GM19043 (cell line): ENCODE measurements around the gene AADAC.
"Not testable (repeated sequence)": the region's sequence is repeated elsewhere in the genome, so short reads cannot be mapped to it uniquely, and the experiment has no call there.

Source experiments
- ATAC-seq: cut with Tn5 transposase; IDR thresholded peaks from one replicate; pipeline ENCODE4 v1.9.1; 2021; ENCODE audit warnings: low read depth; ENCODE audit not compliant: unreplicated experiment

Gene AADAC

DNA sequence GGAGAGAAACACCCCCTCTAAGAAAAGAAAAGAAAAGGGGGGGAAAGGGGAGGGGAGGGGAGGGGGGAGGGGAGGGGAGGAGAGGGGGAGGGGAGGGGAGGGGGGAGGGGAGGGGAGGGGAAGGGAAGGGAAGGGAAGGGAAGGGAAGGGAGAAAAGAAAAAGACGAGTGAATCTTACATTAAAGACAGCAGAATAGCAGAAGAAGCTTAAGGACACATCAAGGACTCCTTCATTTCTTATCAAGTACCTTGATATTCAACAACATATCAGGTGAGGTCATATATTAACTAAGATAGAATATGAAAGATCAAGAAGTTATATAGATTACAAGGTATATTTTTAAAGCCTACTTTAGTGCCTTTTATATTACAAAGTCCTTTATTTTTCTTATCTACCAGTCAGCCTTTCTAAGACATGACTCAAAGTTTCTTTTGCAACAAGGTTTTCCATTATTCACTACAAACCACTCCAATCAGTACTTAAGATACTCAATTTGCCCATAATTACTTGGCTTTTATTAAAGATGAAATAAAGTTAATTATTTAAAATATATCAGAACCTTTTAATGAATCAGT lies 17.7 kb upstream of the AADAC start:
- ATAC-seq: no peak

DNA sequence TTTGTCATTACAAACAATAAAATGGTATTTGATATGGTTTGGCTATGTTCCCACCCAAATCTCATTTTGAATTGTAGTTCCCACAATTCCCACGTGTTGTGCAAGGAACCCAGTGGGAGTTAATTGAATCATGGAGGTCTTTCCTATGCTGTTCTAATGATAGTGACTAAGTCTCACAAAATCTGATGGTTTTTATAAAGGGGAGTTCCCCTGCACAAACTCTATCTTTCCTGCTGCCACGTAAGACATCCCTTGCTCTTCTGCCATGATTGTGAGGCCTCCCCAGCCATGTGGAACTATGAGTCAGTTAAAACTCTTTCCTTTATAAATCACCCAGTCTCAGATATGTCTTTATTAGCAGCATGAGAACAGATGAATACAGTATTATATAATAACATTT lies 15.4 kb upstream of the AADAC start:
- no peak for ATAC-seq

DNA sequence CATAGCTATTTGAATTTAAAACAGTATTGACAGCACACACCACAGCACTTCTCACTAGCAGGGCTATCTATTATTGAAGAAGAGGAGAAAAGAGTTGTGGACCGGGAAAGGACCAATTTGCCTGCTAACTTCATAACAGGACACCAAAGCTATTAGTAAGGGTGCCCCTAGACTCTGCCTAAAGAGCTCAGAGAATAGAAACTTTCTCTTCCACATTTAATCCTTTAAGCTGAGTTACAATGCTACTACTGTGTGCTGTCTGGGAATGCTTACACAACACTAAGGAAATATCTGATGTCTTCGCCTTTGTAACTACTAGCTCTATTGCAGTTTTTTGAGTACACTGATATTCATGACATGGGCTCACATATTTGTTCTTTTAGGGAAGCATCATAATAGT lies 13.5 kb upstream of the AADAC start:
- ATAC-seq: no peak

DNA sequence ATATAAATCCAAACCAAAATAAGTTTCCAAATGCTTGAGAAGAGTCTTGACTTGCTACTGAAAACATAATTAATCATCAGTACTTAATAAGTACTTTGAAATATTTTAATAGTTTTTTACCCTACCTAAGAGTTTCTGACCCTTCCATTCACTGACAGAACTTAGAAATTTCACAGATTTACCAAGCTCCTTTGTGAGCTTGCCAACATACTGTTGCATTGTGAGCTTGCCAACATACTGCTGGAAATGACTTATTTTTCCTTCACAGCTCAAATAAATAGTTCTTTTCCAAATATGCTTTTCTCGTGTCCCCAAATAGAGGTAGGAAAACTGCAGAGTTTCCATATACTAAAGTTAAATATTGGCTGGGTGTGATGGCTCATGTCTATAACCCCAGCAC lies 9.6 kb upstream of the AADAC start:
- ATAC-seq: no peak

DNA sequence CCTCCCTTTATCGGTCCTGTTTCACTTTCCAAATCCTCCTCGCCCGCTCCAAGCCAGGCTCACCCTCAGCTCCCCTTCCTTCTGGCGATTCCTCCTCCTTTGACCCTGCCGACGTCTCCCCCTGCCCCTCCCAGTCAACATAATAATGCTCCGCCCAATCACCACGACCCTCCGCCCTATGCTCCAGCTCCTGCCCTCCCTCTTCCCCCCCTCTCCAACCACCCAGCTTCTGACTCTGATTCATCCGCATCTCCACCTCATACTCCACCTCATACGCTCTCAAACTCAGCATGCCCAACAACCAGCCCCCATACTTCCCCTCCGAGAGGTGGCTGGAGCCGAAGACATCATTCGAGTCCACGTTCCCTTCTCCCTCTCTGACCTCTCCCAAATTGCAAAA lies 7.1 kb upstream of the AADAC start:
- ATAC-seq: no peak

DNA sequence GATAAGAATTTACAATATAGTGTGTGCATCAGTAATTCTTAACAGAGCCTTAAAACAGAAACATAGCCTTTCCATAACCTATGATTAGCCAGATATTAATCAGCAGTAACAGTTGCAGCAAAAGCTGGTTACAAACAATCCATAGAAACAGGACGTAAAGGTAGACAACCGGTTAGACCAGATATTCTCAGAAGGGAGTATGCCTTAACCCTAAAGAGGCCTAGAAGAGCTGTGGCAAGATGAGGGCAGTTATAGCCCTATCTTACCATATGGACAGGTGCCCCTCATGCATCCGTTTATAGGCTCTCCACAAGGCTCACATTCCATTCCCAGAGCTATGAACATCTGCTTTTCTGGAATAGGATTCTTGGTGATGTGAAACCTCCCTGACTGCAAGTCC lies 5.0 kb upstream of the AADAC start:
- ATAC-seq: not testable (repeated sequence)

DNA sequence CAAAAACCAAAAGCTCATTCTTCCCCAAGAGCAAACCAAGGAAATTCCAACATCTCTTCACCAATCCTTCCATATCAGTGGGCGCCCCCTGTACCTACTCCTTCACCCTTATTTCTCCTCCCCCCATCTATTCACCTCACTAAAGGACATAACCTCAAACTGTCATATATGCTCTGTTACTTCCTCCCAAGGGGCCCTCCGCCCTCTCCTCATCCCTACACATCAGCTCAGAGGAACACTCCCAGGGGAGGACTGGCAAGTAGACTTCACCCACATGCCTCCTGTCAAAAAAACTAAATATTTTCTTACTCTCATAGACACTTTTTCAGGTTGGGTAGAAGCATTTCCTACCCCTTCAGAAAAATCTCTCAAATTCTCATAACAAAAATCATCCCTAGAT lies 2.4 kb upstream of the AADAC start:
- ATAC-seq: no peak

DNA sequence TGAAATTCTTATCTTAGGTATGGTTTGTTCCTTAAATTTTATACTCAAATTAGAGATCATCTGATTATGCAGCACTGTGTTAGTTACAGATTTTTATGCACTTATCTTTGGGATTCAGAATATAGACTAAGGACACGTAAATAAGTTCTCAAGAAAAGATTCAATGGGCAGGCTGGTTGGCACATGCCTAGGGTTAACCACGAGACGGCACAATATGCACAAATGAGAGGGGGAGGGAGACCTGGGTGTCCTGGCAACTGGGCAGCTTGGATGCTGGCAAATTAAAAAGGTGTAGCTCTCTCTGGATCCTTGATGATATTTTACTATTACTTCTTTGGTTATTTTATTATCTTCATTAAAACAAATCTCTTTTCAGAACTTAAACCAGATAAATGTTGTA lies 672 bp downstream of the AADAC start:
- ATAC-seq: no peak

DNA sequence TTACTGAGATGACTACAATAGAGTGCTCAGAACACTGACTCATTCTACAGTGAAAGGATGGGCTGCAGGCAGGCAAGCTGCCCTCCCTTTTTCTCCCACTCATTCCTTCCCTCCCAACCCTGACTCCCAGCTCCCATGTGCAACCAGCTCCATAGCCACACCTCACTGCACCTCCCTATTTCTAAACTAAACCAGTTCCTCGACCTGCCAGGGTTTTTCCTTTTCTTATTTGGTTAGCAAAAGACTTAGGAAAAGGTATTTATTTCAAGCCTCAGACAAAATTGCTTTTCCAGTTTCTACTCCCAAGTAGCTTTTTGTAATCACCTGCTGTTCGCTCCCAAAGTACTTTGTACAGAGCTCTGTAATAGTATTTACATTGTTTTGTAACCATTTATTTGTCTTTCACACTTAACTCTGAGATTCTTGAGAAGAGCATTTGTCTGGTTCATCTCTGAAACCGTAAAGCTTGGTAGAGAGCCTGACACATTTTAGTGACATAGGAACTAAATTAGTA lies 2.2 kb downstream of the AADAC start:
- ATAC-seq: no peak

DNA sequence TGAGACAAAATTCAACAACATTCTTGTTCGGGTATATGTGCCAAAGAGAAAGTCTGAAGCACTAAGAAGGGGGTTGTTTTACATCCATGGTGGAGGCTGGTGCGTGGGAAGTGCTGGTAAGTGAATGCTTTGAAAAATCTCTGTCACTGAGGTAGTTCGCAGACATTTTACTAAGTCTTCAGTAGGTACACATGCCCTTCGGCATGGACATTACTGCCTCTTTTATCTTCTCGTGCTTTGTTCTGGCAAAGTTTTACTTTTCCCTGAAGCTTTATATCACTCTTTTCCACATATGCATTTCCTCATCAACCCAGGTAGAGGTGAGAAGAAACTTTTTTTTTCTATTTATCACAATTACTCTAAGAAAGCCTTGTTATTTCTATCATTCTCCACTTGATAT lies 3.6 kb downstream of the AADAC start:
- ATAC-seq: no peak

DNA sequence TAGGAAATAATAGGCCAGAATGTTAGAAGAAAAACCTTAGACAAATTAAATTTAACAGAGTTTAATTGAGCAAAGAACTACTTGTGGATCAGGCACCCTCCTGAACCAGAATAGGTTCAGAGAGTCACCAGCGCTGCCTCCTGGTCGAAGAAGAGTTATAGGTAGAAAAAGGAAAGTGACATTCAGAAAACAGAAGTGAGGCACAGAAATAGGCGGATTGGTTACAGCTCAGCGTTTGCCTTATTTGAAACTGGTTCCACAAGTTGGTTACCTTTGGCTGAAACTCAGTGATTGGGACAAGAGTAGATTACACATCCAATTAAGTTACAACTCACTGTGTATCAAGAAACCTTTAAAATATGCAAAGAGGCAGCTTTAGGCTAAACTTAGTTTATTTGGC lies 4.4 kb downstream of the AADAC start:
- no peak for ATAC-seq

DNA sequence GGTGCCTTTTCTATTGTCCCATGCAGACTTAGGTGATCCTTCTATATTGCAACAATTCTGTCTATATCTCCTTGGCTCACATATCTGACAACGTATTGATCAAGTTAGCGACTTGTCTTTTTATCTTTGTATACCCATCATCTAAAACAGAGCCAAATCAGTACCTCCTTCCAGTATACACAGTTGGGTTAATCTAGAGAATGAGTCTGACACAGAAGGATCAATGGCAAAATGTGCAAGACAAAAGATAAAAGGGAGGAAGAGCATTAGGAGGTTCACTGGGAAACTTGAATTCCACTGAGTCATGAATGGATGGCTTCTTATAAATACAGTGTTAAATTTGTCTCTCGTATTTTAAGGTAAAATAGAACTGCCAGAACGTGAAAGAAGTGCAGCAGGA lies 6.0 kb downstream of the AADAC start:
- ATAC-seq: no peak

DNA sequence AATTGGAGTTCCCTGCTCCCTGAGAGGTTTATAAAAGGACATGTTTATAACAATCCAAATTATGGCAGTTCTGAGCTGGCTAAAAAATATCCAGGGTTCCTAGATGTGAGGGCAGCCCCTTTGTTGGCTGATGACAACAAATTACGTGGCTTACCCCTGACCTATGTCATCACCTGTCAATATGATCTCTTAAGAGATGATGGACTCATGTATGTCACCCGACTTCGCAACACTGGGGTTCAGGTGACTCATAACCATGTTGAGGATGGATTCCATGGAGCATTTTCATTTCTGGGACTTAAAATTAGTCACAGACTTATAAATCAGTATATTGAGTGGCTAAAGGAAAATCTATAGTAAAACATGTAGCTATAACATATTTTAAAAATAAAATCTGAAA lies 13.9 kb downstream of the AADAC start:
- ATAC-seq: no peak

DNA sequence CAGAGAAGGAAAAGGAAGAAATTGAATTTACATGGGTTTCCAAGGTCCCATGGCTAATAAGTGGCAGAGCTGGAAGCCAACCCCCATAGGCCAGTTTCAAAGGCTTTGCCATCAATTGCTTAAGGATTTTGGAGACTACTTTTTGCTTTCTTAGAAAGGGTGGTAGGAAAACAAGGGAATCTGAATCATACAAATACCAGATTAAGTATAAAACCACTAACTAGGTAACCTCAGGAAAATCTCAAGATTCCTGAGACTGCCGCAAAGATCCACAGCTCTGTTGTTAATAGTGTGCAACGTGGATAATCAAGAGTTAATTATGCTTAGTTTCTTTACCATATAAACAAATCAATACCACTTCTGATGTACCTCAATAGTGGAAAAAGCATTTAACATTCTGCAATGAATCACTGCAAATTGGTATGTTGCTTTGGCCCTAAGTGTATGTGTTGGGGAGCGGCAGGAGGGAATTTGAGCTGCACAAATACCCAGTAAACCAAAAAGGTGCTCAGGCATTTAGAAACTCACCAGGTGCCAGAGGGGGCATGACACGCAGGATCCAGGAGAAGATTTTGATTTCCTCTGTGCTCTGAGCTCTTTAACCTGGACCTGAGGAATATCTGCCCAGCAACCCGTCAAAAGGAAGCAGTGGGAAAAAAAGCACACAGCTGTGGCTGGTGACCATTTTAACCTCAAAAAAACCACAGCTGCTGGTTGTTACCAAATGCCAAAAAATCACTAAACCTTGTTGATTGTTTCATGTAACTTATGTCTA lies 22.0 kb downstream of the AADAC start:
- ATAC-seq: no peak

DNA sequence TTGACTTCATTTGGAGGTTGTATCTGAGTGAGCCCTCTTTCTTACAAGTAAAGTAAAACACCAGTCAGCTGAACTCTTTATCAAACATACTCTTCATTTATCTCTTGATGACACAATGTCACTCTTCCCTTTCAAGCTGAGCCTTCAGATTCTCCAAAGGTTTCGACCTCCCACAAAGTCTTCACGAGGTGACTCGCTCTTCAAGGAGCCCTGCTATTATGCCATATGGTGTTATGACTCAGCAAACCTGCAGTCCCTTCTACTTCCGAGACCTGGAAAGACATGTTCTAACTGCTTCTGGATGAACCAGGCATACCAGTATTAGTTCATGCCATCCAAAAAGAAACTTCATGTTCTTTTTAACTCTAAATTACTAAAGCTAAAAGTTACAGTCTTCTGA lies 23.1 kb downstream of the AADAC start:
- ATAC-seq: no peak

DNA sequence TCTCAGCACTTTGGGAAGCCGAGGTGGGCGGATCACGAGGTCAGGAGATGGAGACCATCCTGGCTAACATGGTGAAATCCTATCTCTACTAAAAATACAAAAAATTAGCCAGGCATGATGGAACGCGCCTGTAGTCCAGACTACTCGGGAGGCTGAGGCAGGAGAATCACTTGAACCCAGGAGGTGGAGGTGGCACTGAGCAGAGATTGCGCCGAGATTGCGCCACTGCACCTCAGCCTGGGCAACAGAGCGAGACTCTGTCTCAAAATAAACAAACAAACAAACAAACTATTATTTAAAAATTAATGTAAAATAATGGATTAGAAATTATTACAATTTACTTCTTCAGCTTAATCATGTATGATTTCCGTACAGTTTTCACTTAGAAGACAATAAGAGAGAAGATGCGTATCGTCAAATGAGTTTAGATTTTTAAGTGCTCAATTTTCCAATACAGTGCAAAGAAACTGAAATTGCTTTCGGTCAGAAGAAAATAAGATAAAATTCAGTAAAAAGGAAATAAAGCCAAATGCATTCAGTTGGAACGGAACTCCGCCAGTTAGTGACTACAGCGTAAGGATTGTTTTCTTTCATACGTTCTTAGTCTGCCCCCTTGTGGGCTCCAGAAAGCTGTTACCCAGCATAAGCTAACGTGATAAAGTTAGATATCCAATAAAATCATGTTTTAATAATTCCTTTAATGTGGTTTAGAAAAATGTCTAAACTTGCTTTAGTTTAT lies 24.8 kb downstream of the AADAC start:
- peak; percentile 94 for ATAC-seq

DNA sequence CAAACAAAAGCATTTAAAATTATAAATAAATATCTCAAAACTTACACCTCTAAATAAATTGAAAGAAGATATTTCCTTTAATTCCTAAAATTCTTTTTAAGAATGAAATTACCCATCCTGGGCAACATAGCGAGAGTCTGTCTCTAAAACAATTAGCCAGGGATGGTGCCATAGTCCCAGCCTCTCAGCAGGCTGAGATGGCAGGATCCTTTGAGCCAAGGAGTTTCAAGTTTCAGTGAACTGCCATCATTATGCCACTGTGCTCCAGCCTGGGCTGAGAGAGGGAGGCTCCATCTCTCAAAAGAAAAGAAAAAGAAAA lies 25.4 kb downstream of the AADAC start:
- ATAC-seq: no peak

DNA sequence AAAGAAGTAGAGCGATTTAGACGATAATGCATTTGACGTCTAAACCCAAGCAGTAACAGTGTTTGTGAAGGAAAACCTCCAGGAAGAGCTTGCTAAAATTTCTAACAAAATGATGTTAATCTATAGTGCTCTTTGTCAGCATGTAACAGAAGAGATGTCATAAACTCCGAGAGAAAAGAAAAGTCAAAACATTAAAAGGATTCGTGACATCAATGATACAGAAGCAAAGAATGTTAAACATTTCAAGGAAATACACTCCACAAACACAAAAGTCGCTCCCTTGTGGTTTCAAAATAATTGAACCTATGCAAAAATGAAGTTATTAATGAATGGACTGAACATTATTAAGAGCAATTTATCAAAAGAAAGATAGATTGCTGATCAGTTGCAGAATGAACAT lies 27.9 kb downstream of the AADAC start:
- ATAC-seq: no peak

DNA sequence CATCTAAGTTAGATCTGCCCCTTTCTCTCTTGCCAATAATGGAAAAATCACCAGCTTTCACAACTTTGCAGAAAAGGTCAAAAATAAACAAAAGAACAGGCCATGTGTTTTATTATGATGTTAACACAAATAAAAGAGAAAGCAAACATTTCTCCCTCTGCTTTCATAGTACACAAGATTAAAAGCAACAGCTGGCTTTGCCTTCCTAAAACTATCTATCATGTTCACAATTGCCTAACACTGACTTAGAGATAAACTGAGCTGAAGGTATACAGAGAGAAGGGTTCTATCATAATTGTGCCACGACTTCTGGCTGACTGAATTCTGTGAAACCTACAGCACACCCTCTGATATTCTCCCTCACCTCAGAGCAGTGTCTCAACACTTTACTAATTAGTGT lies 29.4 kb downstream of the AADAC start:
- no peak for ATAC-seq

DNA sequence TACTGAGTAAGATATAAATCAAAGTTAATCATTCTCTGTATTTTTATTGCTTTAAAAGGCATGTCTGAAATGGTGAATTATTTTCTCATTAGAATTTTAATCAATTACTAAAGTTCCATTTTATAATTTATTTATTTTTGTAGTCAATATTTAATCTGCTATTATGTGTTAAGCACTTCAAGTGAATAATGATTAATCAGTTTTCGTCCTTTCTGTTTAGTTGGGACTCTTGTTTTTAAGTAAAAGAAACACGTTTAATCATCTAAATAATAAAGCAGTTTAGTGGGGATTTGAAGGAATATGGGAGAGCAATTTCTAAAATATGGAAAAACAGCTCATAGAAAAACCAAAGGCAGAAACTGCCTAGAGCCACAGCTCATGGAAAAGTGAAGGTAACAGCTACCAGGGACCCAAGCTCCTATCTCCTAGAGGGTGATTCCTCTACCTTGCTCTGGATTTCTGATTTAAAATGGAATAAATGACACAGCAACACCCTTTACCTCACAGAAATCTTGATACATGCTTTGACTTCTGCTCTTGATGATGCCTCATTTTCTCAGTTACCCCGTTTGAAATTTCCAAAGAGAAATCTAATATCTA lies 31.5 kb downstream of the AADAC start:
- no peak for ATAC-seq

DNA sequence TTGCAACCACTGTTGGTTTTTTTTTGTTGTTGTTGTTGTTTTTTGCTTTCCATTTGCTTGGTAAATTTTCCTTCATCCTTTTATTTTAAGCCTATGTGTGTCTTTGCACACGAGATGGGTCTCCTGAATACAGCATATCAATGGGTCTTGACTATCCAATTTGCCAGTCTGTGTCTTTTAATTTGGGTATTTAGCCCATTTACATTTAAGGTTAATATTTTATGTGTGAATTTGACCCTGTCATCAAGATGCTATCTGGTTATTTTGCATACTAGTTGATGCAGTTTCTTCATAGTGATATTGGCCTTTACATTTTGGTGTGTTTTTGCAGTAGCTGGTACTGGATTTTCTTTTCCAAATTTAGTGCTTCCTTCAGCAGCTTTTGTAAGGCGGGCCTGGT lies 36.1 kb downstream of the AADAC start:
- ATAC-seq: not testable (repeated sequence)
